Measurements from ENCODE around the gene CAPN5.

DNA sequence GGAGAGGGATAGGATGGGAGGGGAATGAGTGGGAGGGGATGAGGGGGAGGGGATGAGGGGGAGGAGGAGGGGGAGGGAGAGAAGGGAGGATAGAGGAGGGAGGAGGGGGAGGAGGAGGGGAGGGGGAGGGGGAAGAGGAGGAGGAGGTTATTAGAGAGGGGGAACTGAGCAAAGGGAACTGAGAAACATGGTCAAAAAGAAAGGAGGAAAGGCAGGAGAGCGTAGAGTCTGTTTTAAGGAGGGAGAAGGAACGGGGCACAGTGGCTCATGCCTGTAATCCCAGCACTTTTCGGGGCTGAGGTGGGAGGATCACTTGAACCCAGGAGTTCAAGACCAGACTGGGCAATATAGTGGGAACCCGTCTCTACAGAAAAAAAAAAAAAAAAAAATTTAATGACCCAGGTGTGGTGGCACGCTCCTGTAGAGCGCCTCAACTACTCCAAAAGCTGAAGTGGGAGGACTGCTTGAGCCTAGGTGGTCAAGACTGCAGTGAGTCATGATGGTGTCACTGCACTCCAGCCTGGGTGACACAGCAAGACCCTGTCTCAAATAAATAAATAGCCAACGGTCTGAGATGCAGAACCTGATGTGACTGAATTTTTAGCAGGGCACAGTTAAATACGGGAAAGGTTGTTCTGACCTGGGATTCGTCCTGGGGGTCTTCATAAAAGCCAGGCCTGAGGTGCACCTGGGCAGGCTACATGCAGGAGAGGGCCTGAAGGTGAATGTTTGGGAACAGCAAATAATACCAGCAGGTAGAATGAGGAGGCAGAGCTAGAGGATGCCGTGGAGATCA, 28.5 kb upstream of the CAPN5 start:
- no peak for TF ChIP-seq CTCF (IDR thresholded peaks at IDR 0.05)
- no peak for TF ChIP-seq ZFX (IDR thresholded peaks at IDR 0.05; ENCODE audit: borderline replicate concordance)
